Activated gamma-delta T cell (primary cell): ENCODE results near the gene PPP1R37.

Source experiments
- DNase-seq: peaks from one replicate; lab custom pipeline; 2025; lab: John Stamatoyannopoulos, UW

Gene PPP1R37

GRCh38 chr19:45153339-45154063 is 60.5 kb downstream of the PPP1R37 start:
- no peak for DNase-seq

DNA sequence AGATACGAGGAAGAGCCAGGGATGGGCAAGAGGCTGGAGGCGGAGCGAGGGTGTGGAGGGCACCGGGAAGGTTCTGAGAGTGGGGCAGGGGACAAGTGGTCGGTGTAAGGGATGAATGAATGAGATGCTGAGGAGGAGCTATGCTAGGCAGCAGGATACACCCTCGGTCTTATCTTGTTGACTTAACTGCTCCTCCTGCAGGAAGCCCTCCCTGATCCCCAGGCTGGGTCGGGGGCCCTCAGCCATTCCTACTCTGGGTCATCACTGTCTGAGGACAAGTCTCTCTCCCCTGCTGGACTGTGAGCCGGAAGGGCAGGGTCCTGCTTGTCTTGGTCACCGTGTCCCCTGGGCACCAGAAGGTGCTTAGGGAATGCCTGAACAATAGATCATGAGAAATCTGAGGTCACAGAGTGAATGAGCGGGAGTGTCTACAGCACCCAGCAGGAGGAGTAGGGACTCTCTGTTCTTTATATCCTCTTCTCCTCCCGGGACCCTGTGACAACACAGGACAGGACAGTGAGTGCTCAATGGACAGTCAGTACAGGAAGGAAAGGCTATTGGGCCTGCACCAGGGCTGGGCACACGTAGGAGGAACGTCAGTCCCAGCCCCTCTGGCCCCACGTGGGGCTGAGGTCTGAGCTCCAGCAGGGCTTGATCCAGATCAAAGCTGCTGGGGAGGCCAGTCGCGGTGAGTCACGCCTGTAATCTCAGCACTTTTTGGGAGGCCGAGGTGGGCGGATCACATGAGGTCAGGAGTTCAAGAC is 61.3 kb downstream of the PPP1R37 start:
- DNase-seq: no peak

DNA sequence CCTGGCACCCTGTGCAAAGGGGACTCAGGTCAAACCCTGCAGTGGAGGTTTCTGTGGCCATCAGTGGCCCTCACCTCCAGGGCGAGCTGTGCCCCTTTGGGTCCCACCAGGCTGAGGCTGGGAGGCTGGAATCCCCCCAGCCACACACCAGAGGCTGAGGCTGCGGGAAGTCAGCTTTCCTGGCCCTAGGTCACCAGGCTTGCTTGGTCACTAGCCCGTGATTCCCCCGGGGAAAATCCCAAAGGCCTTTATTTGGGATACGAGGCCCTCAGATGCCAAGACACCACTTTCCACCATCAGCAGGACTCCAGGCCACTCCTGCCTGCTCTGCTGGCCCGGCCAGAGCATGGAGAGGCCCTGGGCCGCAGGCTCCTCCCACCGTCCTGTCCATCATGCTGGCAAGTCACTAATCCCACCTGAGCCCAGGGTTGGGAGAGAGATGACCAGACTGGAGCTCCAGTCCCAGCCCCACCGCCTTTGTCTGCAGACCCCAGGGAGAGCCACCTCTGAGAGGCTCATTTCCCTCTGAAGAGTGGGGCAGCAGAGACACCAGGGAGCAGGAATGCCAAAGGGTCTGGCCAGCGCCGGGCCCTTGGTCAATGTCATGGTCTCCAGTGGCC is 63.1 kb downstream of the PPP1R37 start:
- no peak for DNase-seq

DNA sequence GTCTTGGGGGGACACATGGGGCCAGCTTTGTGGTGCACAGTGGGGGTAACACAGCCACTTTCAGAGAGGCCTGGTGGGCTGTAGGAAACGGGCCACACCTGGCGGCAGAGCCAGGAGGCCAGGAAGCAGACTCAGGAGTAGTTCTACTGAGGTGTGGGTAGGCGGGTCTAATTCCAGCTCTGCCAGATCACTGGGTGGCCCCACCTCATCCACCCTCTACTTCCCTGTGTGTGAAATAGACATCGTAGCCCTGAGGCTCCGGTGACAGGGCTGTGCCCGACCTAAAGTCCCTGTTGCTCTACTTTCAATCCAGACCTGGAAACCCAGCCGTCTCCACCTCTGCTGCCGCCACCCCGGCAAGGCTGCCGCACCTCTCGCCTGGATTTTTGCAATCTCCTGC is 63.8 kb downstream of the PPP1R37 start:
- DNase-seq: no peak

DNA sequence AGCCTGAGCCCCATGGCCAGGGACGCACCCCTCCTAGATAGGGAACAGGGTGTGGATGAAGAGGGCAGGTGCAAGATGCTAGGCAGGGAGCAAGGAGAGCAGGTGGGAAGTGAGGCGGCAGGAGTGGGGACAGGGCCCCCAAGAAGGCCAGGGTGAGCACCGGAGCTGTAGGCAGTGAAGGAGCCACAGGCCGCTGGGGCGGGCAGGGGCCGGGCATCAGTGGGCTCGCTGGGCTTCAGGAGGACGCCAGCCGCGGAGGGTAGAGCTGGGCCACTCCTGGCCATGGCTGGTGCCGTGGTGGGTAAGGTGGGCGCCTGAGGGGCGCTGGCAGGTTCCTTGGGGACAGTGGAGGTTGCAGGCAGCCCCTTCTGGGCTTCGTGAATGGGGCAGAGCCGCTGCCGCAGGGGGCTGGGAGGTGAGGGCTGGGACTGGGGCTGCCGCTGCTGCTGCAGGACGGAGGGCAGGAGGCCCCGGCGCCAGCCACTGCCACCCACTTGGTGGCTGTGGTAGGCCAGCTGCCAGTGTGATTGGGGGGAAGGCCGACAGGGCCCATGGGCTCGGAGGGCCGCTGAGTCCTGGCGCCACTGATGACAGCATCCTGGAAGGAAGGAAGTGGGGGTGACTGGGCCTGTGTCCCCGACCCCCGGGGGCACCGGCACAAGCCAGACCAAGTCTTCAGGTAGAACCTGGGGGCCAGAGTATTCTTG is 65.7 kb downstream of the PPP1R37 start:
- DNase-seq: no peak

GRCh38 chr19:45159210-45159970 is 66.4 kb downstream of the PPP1R37 start:
- DNase-seq: no peak

- DNase-seq: no peak
Measured at GRCh38 chr19:45159971-45160324, 67.0 kb downstream of the PPP1R37 start.

GRCh38 chr19:45160870-45161737 is 68.1 kb downstream of the PPP1R37 start, which contains the start of gene NKPD1:
Gene NKPD1, minus strand, starts transcription at chr19:45160982. Its CDS starts 832 bp downstream, at chr19:45160150.
- no peak for DNase-seq

- no peak for DNase-seq
Measured at GRCh38 chr19:45161738-45162607, 69.0 kb downstream of the PPP1R37 start.

DNA sequence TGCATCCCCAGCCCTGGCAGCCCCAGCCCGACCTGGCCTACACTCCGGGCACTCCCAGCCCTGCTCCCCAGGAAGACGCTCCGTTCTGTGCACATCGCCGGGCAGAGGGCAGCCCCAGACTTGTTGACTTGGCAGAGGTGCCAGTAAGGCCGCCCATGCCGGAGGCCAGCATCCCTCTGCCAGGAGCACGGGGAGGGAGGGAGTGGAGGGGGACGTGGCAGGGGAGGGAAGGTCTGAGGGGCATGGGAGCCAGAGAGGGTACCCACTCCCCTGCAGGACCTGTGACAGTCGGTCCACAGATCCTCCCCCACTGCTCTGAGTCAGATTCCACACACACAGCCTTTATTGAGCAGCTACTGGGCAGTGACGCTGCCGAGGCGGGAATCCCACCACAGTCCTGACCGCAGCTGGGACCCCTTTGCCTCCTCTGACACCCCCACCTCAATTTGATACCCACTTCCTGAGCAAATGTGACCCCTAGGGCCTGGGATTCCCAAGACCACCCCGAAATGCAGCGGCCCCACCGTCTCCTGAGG is 69.7 kb downstream of the PPP1R37 start:
- no peak for DNase-seq

DNA sequence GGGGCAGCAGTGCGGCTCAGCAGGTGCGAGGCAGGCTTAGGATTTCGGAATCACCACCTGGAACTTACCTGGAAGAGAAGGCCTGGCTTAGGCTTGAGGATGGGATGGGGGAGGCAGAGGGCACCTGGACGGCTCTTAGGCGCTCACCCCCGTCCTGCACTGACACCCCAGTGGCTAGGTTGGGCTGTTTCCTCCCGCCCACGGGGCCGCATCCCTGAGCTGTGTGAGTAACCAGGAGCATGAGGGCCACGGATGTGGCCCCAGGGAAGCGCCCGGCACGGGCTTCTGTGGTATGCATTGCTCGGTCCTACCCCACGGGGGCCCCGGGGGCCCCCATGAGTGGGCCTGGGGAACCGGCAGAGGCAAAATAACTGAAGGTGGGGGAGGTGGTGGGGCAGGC is 70.2 kb downstream of the PPP1R37 start:
- DNase-seq: no peak

DNA sequence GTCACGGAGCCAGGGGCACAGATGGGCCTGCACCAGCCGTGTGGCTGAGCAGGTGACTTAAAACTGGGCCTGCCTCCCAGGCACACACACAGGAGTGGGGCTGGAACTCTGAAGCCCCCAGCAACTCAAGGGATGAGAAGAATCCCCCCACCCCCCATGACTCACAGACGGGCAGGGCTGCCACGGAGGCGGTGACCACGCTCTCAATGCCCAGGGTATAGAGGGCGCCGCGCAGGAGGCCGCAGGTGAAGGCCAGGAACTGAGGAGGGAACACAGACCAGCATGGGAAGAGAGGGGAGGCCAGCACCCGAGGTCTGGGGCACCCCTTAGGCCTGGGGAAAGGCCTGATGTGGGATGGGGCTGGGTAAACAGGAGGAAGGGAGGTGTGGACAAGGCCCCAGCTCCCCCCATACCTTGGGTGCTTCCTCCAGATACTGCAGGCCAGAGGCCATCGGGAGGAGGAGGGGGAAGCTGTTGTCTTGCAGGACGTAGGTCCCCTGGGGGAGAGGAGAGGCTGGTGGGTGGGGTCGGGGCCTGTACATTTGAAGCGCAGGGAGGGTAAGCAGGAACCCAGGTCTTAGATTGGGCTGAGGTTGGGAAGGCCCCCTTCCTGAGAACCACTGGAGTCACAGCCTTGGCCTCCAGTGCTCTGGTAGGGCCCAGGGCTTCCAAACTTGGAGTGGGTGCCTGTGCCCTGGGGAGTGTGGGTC is 70.9 kb downstream of the PPP1R37 start:
- no peak for DNase-seq

DNA sequence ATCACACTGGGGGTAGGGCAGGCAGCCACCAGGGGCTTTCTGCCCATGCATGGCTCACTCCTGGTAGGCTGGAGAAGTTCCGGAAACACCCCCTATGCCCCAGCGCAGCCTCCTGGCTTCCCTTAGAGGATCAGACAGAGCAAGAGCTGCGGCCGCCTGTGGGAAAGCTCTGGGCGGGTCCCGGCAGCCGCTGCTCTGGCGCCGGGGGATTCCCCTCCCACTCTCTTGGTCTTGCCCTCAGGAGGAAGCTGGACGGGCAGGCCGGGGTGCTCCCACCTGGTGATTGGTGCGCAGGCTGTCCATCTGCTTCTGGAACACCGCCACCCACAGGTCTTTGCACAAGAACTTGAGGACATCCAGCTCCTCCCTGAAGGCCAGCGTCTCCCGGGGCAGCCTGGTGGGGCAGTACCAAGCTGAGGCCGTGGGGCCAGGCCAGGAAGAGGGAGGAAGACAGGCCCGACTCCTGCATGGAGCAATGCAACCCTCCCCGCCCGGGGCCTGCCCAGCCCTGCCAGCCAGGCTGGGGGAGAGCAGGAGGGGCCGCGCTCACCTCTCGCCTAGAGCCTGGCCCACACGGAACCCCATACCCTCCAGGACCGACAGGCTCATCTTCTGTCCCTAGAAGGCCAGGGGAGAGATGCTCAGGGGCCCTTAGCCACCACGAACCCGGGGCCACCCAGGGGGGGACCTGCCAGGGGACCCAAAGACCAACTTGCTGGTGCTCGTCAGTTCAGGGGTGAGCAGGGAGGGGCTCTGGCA is 71.8 kb downstream of the PPP1R37 start:
- DNase-seq: no peak

- DNase-seq: no peak
Measured at GRCh38 chr19:45166723-45167252, 73.8 kb downstream of the PPP1R37 start.

GRCh38 chr19:45168767-45169351 is 75.9 kb downstream of the PPP1R37 start:
- no peak for DNase-seq

DNA sequence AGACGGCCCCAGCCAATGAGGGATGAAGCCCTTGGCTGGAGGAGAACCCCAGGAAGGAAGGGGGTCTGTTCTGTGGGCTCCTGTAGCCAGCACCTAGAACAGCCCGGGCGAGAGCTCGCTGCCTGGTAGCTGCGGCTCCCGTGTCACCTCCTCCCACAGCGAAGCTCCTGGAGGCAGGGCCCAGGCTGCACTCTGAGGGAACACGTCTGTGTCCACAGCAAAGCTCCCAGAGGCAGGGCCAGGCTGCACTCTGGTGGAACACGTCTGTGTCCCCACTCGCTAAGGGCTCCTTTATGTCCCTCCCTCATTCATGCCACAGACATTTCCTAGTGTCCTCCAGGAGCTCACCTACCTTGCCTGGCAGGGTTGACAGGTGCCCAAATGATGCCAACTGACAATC is 76.6 kb downstream of the PPP1R37 start:
- DNase-seq: no peak
